HUES48 (cell line): ENCODE data around the gene RIMKLA.

Experiments
- H3K27ac ChIP-seq: one replicate; pipeline ENCODE4 v1.7.0; 2013; ENCODE audit warnings: low read depth, low read length, inconsistent platforms
- H3K27me3 ChIP-seq: 2 replicates; pipeline ENCODE4 v1.6.1; 2013; ENCODE audit warnings: mild to moderate bottlenecking, low read length; ENCODE audit not compliant: control insufficient read depth, insufficient read depth
- H3K36me3 ChIP-seq: 2 replicates; pipeline ENCODE4 v1.6.1; 2013; ENCODE audit warnings: low read length; ENCODE audit not compliant: control insufficient read depth, insufficient read depth
- H3K4me1 ChIP-seq: 2 replicates; pipeline ENCODE4 v1.6.1; 2013; ENCODE audit warnings: mild to moderate bottlenecking, low read length; ENCODE audit not compliant: control insufficient read depth, insufficient read depth
- H3K4me3 ChIP-seq: 2 replicates; pipeline ENCODE4 v1.5.1; 2013; ENCODE audit warnings: mild to moderate bottlenecking, low read depth, low read length
- H3K9ac ChIP-seq: 2 replicates; pipeline ENCODE4 v1.6.1; 2013; ENCODE audit warnings: mild to moderate bottlenecking, low read depth, low read length, moderate library complexity
- H3K9me3 ChIP-seq: 2 replicates; pipeline ENCODE4 v1.6.1; 2013; ENCODE audit warnings: low read length; ENCODE audit not compliant: control insufficient read depth, insufficient read depth

Gene RIMKLA

DNA sequence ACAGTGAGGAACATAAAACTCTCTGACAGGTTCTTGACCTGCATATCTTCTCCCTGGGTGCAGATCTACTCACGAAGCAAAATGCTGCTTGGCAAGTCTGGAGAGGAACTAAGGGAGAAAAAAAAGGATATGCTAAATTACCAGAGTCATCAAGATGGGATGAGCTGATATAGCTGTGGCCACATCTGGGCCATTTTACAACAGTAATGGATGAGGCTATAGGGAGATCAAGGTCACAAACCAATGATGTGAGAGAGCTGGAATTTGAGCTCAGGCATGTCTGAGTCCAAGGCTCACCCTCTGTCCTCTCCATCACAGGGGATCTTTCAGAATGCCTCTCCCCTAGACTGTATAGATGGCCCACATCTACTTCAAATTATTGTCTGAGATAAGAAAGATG, 49.0 kb downstream of the RIMKLA start:
- no peaks in the 10 kb centered on the region for H3K36me3 ChIP-seq
- no peaks in the 10 kb centered on the region for H3K9me3 ChIP-seq
- H3K27ac ChIP-seq: no peak overlapping the region
- H3K9ac ChIP-seq: no peak overlapping the region
- 0 out of 2 replicates have a peak, but pooled peaks cover 4% of the 10 kb centered on the region for H3K4me1 ChIP-seq
- H3K27me3 ChIP-seq: no peaks in the 10 kb centered on the region
- no peak overlapping the region for H3K4me3 ChIP-seq

DNA sequence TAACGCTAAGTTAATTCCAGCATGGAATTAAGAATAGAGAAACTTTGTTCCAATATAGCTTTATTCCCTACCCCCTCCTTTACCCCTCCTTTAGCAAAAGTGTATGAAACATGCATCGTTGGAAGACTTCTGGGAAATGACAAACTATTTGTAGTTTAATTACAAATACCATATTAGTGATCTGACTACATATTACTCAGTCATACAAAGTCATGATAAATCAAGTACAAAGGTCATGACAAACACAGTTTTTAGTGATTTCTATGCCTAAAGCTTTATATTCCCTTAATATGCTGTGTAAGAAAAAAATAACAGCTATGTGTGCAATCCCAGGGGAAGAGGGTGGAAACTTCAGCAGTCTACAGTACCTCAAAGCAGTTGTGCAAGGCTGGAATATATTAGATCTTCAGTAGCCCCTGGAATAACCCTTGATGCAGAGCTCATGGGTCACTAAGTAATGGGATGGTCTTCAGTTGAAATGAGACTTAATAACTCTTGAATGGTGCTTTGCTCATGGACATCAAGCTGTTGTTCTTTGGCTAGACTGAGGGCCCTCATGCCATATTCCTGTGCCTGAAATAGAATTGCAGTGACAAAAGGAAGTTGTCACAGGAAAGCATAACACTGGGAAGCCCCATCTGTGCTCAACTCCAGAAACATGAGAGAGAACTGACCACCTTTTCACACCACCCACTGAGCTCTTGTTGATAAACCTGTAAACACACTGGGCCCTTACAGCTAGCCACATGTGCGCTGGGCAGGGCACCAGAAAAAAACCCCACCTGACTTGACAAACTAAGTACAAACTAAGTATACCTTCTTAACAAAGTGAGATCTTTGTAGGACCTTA, 49.9 kb downstream of the RIMKLA start:
- Histone ChIP-seq H3K4me1 (0 out of 2 replicates have a peak, but pooled peaks cover 4% of the 10 kb centered on the region), H3K27ac (no peak overlapping the region), H3K27me3 (no peaks in the 10 kb centered on the region), H3K9me3 (no peaks in the 10 kb centered on the region), H3K9ac (no peak overlapping the region), H3K36me3 (no peaks in the 10 kb centered on the region), H3K4me3 (no peak overlapping the region)

DNA sequence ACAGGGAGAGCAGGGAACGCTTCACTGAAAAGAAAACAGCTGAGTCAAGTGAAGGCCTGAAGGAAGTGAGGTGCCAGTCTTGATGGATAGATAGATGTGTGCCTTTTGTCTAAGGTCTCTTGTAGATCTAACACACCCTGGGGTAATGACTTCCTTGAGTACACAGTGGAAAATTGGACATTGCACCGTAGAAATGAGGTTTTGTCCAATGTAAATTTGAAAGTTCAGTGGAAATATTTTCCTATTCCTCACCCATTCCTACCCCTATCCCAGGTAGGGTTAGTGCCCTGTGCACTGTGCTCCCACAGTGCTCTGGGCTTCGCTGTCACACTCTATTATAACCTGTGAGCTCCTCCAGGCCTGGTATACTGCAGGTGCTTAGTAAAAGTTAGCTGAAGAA, 50.9 kb downstream of the RIMKLA start:
- no peaks in the 10 kb centered on the region for H3K36me3 ChIP-seq
- no peak overlapping the region for H3K27ac ChIP-seq
- H3K4me3 ChIP-seq: no peak overlapping the region
- H3K9me3 ChIP-seq: no peaks in the 10 kb centered on the region
- no peaks in the 10 kb centered on the region for H3K27me3 ChIP-seq
- 0 out of 2 replicates have a peak, but pooled peaks cover 4% of the 10 kb centered on the region for H3K4me1 ChIP-seq
- no peak overlapping the region for H3K9ac ChIP-seq

DNA sequence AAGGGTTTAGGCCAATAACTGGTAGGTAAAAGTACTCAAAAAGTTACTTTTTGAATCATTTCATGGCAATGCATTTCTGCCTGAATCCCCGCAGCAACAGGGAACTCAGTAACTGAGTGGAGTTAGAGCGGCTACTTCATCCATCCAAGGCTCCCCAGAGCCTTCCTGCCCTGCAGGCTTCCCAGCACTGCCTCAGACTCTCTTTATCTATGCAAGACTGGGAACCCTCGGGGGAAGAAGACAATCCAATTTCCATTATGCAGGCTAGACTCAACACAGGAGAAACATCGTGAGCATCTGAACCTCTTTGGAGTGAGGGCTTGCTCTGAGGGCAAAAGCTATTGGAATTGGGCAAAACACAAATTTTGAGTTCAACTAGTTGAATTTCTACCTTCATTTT, 52.1 kb downstream of the RIMKLA start:
- Histone ChIP-seq H3K9me3 (no peaks in the 10 kb centered on the region), H3K27ac (no peak overlapping the region), H3K4me3 (no peak overlapping the region), H3K4me1 (no peaks in the 10 kb centered on the region), H3K9ac (no peak overlapping the region), H3K36me3 (no peaks in the 10 kb centered on the region), H3K27me3 (no peaks in the 10 kb centered on the region)

DNA sequence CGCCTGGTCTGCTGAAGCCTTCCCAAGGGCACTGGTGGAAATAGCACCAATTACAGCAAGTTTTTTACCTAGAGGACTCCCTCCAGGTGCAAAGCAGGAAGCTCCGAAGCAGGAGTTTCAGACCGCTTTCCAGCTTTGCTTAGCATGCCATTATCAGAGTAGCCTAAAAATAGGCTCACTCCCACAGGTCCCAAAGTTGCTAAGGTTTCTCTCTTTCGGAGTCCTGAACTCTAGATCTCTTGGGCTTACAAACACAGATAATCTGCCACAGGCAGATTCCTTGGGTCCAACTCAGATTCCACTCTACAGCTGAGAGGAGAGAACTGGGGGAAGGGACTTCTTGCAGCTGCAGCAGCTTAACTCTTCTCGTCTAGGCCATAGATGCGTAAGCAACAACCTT, 52.8 kb downstream of the RIMKLA start:
- no peaks in the 10 kb centered on the region for H3K27me3 ChIP-seq
- no peaks in the 10 kb centered on the region for H3K36me3 ChIP-seq
- H3K9ac ChIP-seq: no peak overlapping the region
- no peaks in the 10 kb centered on the region for H3K4me1 ChIP-seq
- H3K27ac ChIP-seq: no peak overlapping the region
- no peaks in the 10 kb centered on the region for H3K9me3 ChIP-seq
- H3K4me3 ChIP-seq: no peak overlapping the region

DNA sequence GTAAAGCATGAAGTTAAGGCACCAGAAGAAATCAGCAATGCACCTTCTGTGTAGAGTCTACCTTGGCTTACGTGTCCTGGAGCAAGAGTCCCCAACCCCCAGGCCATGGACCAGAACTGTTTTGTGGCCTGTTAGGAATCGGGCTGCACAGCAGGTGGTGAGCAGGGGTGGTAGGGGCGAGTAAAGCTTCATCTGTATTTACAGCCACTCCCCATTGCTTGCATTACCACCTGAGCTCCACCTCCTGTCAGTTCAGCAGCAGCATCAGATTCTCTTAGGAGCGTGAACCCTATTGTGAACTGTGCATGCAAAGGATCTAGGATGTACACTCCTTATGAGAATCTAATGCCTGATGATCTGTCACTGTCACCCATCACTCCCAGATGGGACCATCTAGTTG, 53.7 kb downstream of the RIMKLA start:
- no peak overlapping the region for H3K27ac ChIP-seq
- H3K4me3 ChIP-seq: no peak overlapping the region
- no peak overlapping the region for H3K9ac ChIP-seq
- no peaks in the 10 kb centered on the region for H3K36me3 ChIP-seq
- H3K27me3 ChIP-seq: no peaks in the 10 kb centered on the region
- no peaks in the 10 kb centered on the region for H3K9me3 ChIP-seq
- H3K4me1 ChIP-seq: no peaks in the 10 kb centered on the region

DNA sequence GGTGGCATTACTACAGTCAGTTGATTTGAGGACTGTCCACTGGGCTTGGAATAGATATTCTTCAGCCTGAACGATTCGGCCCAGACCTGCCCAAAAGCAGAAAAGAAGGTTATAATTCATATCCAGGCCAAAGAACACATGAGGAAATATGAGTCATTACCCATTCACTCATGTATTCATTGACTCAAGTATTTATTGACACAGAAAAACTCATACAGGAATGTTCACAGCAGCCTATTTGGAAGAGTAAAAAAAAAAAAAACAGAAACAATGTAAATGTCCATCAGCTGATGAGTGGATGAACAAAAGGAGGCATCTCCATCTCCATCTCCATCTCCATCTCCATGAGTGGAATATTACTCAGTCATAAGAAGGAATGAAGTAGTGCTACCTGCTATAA, 59.3 kb downstream of the RIMKLA start:
- Histone ChIP-seq H3K36me3 (no peaks in the 10 kb centered on the region), H3K4me1 (no peaks in the 10 kb centered on the region), H3K9ac (no peak overlapping the region), H3K9me3 (no peaks in the 10 kb centered on the region), H3K27ac (no peak overlapping the region), H3K4me3 (no peak overlapping the region), H3K27me3 (no peaks in the 10 kb centered on the region)

DNA sequence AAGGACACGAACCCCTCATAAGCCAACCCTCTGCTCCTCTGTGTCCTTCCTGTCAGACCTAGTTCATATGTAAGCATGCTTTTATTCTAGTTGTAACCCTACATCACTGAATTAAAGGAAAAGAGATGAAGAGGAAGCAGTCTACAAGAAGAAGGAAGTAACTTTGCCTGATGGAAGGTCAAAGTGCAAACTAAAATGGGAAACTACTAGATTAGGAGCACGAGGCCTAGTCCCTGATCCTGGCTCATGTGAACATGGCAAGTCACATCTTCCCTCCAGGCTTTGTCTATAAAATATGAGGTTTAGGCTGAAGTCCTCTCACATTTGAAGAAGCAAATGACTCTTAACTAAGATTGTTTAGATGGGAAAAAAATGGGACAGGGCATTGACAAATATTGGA, 62.1 kb downstream of the RIMKLA start:
- H3K9ac ChIP-seq: no peak overlapping the region
- no peak overlapping the region for H3K4me3 ChIP-seq
- H3K27ac ChIP-seq: no peak overlapping the region
- no peaks in the 10 kb centered on the region for H3K9me3 ChIP-seq
- no peaks in the 10 kb centered on the region for H3K36me3 ChIP-seq
- no peaks in the 10 kb centered on the region for H3K27me3 ChIP-seq
- H3K4me1 ChIP-seq: no peaks in the 10 kb centered on the region

DNA sequence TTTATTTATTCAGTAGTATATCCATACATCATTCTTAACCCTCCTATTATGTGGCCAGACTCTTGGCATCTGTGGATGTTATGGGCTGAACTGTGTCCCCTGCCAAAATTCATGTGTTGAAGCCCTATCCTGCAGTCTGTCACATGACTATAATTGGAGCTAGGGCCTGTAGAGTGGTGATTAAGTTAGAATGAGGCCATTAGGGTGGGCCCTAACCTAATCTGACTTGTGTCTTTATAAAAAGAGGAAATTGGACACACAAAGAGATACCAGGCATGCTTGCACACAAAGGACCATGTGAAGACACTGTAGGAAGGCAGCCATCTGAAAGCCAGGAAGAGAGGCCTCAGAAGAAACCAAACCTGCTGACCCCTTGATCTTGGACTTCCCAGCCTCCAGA, 68.7 kb downstream of the RIMKLA start:
- Histone ChIP-seq H3K9me3 (no peaks in the 10 kb centered on the region), H3K27ac (no peak overlapping the region), H3K36me3 (no peaks in the 10 kb centered on the region), H3K4me1 (peaks cover 10% of the 10 kb centered on the region), H3K4me3 (no peak overlapping the region), H3K27me3 (no peaks in the 10 kb centered on the region), H3K9ac (no peak overlapping the region)

DNA sequence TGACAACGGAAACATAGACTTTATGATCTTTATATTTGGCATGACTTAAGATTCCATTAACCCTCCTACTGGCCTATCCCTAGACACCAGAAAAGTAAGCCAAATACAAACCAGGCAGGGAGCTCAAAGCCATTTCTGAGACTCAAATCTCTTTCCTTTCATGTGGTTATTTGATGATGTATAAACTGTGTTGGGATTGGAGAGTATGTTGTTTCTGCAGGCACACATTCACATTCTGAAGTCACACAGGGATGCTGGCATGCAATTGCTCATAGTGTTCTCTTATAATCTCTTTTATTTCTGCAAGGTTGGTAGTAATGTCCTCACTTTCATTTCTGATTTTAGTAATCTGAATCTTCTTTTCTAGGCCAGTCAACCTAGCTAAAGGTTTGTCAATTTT, 69.5 kb downstream of the RIMKLA start:
- H3K36me3 ChIP-seq: no peaks in the 10 kb centered on the region
- peaks cover 10% of the 10 kb centered on the region for H3K4me1 ChIP-seq
- H3K9me3 ChIP-seq: no peaks in the 10 kb centered on the region
- H3K4me3 ChIP-seq: no peak overlapping the region
- no peaks in the 10 kb centered on the region for H3K27me3 ChIP-seq
- H3K9ac ChIP-seq: no peak overlapping the region
- no peak overlapping the region for H3K27ac ChIP-seq

DNA sequence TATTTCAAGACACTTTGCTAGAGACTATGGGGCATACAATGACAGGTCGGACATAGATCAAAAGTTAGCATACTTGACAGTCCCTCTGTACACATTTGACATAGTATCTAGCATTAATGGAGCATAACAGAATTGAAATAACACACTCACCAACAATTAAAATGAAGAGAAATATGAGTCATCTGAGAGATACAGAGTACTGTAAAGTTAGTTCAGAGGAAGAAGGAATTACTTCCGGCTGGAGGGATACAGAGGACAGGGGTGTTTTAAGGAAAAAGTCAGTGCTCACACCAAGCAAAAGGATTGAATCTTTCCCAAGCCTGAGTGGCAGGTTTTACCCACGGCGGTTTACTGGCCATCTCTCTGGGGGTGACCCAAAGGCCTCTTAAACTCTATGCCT, 72.8 kb downstream of the RIMKLA start:
- Histone ChIP-seq H3K9me3 (no peaks in the 10 kb centered on the region), H3K27me3 (no peaks in the 10 kb centered on the region), H3K4me3 (no peak overlapping the region), H3K9ac (no peak overlapping the region), H3K4me1 (peaks cover 19% of the 10 kb centered on the region), H3K27ac (no peak overlapping the region), H3K36me3 (peaks cover 6% of the 10 kb centered on the region)
